GM04503 (cell line): Measurements from ENCODE around the gene HBE1.

ENCODE experiments used
- DNase-seq: peaks from one replicate; pipeline ENCODE4 v3.0.0-alpha.2; 2012; ENCODE audit warnings: low read depth

Gene HBE1

GRCh38 chr11:5233307-5233706 is 36.4 kb downstream of the HBE1 start:
- no peak for DNase-seq

GRCh38 chr11:5232821-5233220 is 36.9 kb downstream of the HBE1 start:
- DNase-seq, result no peak

DNA sequence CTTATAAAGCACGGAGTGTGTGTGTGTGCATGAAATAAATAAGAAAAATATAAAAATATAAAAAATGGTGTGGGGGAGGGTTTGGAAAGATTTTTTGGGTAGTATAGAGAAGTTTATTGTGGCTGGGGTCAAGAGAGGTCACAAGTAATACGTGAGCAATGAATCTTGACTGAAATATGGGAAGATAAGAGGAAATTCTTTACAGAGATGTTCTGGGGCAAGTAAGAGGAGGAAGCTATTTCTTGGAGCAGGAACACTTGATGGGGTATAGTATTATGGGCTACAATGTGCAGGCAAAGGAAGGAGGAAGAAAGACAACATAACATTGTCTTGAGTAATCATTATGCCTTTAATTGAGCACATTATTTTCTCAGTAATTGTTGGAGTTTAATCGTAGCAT is 37.6 kb downstream of the HBE1 start:
- no peak for DNase-seq

DNA sequence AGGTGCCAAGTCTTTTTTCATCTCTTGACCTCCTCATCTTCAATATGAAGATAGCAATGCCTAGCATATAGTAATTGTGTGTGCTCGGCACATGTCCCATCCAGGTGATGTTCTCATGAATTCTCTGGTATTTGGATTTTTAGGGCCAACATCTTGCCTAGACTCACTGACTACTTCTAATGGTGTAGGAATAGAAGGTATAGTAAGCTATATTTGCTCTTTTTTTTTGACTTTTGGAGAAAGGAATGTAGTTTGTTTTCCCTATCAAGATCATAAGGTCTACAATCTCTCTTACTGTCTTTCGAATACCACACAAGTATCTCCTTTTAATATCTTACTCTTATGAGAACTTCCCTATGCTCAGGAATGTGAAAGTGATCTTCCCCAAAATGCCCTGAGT is 38.6 kb downstream of the HBE1 start:
- no peak for DNase-seq

- DNase-seq, result no peak
Measured at GRCh38 chr11:5230266-5230665, 39.5 kb downstream of the HBE1 start.

- DNase-seq, result no peak
Measured at GRCh38 chr11:5229796-5230195, 39.9 kb downstream of the HBE1 start.

- no peak for DNase-seq
Measured at GRCh38 chr11:5229356-5229755, 40.4 kb downstream of the HBE1 start.

DNA sequence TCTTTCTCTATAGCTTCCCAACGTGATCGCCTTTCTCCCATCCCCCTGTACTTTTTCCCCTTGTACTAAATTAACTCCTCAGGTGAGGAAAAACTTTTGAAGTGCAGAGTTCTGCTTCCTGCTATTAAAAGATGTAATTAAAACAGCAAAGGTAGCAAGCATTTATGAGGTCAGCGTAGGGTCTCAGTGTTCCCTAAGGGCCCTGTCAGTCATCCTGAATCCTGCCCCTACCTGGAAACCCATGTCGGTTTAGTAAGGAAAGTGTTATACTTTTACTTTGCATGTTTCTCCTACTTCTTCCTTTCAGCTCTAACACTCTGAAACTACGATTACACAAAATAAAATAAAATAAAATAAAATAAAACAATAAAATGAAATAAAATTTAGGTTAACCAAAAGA is 41.6 kb downstream of the HBE1 start:
- no peak for DNase-seq

GRCh38 chr11:5227681-5228080 is 42.1 kb downstream of the HBE1 start:
- DNase-seq, result no peak

GRCh38 chr11:5226732-5227310 is 42.9 kb downstream of the HBE1 start, which contains the start of gene HBB:
Gene HBB (minus strand): TSS chr11:5227071. CDS start chr11:5227021, 50 bp downstream.
- no peak for DNase-seq

- no peak for DNase-seq
Measured at GRCh38 chr11:5225480-5225871, 44.3 kb downstream of the HBE1 start.

DNA sequence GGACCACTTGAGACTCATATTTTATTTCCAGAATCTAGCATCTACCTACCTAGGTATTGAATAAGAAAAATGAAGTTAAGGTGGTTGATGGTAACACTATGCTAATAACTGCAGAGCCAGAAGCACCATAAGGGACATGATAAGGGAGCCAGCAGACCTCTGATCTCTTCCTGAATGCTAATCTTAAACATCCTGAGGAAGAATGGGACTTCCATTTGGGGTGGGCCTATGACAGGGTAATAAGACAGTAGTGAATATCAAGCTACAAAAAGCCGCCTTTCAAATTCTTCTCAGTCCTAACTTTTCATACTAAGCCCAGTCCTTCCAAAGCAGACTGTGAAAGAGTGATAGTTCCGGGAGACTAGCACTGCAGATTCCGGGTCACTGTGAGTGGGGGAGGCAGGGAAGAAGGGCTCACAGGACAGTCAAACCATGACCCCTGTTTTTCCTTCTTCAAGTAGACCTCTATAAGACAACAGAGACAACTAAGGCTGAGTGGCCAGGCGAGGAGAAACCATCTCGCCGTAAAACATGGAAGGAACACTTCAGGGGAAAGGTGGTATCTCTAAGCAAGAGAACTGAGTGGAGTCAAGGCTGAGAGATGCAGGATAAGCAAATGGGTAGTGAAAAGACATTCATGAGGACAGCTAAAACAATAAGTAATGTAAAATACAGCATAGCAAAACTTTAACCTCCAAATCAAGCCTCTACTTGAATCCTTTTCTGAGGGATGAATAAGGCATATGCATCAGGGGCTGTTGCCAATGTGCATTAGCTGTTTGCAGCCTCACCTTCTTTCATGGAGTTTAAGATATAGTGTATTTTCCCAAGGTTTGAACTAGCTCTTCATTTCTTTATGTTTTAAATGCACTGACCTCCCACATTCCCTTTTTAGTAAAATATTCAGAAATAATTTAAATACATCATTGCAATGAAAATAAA is 44.9 kb downstream of the HBE1 start:
- DNase-seq, result no peak

- no peak for DNase-seq
Measured at GRCh38 chr11:5223686-5224085, 46.1 kb downstream of the HBE1 start.

DNA sequence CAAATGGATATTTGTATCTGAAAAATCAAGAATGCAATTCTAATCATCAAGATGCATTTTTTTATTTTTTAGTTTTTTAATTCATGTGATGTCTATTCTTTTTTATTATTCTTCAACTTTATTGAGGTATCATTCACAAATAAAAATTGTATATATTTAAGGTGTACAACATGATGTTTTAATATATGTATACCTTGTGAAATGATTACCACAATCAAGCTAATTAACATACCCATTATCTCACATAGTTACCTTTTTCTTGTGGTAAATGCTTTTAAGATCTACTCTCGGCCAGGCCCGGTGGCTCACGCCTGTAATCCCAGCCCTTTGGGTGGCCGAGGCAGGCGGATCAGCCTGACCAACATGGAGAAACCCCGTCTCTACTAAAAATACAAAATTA is 46.6 kb downstream of the HBE1 start:
- no peak for DNase-seq
